A549 (cell line): ENCODE results near the gene JARID2. TPM values are rescaled to one million over a fixed set of nuclear protein-coding genes. Genes with fewer than 3 reads are reported as not detected.

ENCODE experiments used
- ATAC-seq, 2 experiments: fragments of 200-7000 bp in 1 of 2; fragments of >200 bp in 1 of 2; cut with Nextera tagmentation in 1 of 2; cut with Tn5 transposase in 1 of 2; 3 replicates each; pipeline versions ENCODE4 v1.8.0 to v1.9.1; 2018 to 2020; ENCODE audit warnings: mild to moderate bottlenecking in 1 of 2, moderate library complexity in 1 of 2
- CTCF ChIA-PET: fragments of 300-600 bp; sonication (Branson Sonifier 250); formaldehyde crosslinking; extraction: SDS; loops from one replicate; lab custom pipeline; 2021; ENCODE audit warnings: antibody characterized with exemption, inconsistent platforms; lab: Yijun Ruan, JAX
- POLR2A ChIA-PET: fragments of 350-600 bp; formaldehyde crosslinking; extraction: SDS; loops from one replicate; lab custom pipeline; 2021; ENCODE audit warnings: antibody characterized with exemption, inconsistent platforms; lab: Yijun Ruan, JAX
- DNase-seq, 2 experiments: peaks; one replicate each; pipeline versions ENCODE4 v3.0.0 to v3.0.0-alpha.2; 2011 to 2016; ENCODE audit warnings: low read depth in 1 of 2, low spot score in 1 of 2
- FAIRE-seq: peaks from 2 replicates; lab custom pipeline; 2011; peaks lifted over from hg19 to GRCh38; lab: Jason Lieb, UNC
- H3K27ac ChIP-seq, 2 experiments: fragments of >200 bp; sonication (Bioruptor Twin); formaldehyde crosslinking; 3 replicates each; pipeline ENCODE4 v1.5.1; 2016 to 2017
- H3K4me1 ChIP-seq: fragments of >200 bp; sonication (Bioruptor Twin); formaldehyde crosslinking; 3 replicates; pipeline ENCODE4 v1.6.1; 2016
- H3K4me2 ChIP-seq: fragments of >200 bp; sonication (Bioruptor Twin); formaldehyde crosslinking; 3 replicates; pipeline ENCODE4 v1.6.1; 2016
- H3K4me3 ChIP-seq: fragments of >200 bp; sonication (Bioruptor Twin); formaldehyde crosslinking; 3 replicates; pipeline ENCODE4 v1.5.1; 2016
- H3K9me3 ChIP-seq: fragments of >200 bp; sonication (Bioruptor Twin); formaldehyde crosslinking; 3 replicates; pipeline ENCODE4 v1.6.1; 2016
- CEBPB ChIP-seq, 2 experiments: fragments of >200 bp in 1 of 2; sonication (Bioruptor Twin) in 1 of 2; formaldehyde crosslinking in 1 of 2; IDR thresholded peaks; 2 replicates each; pipeline ENCODE4 v1.6.1; 2012 to 2016
- CHD4 ChIP-seq: fragments of 200-600 bp; sonication (generic); IDR thresholded peaks from 2 replicates; pipeline ENCODE4 v1.6.1; 2016; ENCODE audit warnings: antibody characterized with exemption, mild to moderate bottlenecking, borderline replicate concordance
- EP300 ChIP-seq, 2 experiments: fragments of >200 bp; sonication (Bioruptor Twin); formaldehyde crosslinking; IDR thresholded peaks; 2 replicates in 1 of 2; 3 replicates in 1 of 2; pipeline ENCODE4 v1.6.1; 2016 to 2017
- FOSB ChIP-seq: fragments of 250-450 bp; sonication (Bioruptor Pico); IDR thresholded peaks from 2 replicates; pipeline ENCODE4 v1.5.0; 2020; ENCODE audit warnings: mild to moderate bottlenecking, moderate library complexity
- HOXB13 ChIP-seq: fragments of 250-450 bp; sonication (Bioruptor Pico); IDR thresholded peaks from 2 replicates; pipeline ENCODE4 v1.5.0; 2020; ENCODE audit warnings: low read depth, mild to moderate bottlenecking, moderate library complexity
- JUN ChIP-seq, 2 experiments: fragments of >200 bp; sonication (Bioruptor Twin); formaldehyde crosslinking; IDR thresholded peaks; 2 replicates in 1 of 2; 3 replicates in 1 of 2; pipeline ENCODE4 v1.6.1; 2016 to 2017
- JUNB ChIP-seq: fragments of >200 bp; sonication (Bioruptor Twin); formaldehyde crosslinking; IDR thresholded peaks from 2 replicates; pipeline ENCODE4 v1.6.1; 2016
- KDM5A ChIP-seq: fragments of 200-600 bp; sonication (generic); IDR thresholded peaks from 2 replicates; pipeline ENCODE4 v1.6.1; 2016; ENCODE audit warnings: antibody characterized with exemption, mild to moderate bottlenecking
- POLR2A ChIP-seq: IDR thresholded peaks from 2 replicates; pipeline ENCODE4 v1.6.1; 2012; ENCODE audit warnings: mild to moderate bottlenecking, low read length
- RARB ChIP-seq: fragments of 250-450 bp; sonication (Bioruptor Pico); IDR thresholded peaks from 2 replicates; pipeline ENCODE4 v1.8.0; 2021; ENCODE audit warnings: mild to moderate bottlenecking, moderate library complexity
- RCOR1 ChIP-seq: fragments of 150-350 bp; IDR thresholded peaks from 2 replicates; pipeline ENCODE4 v1.6.1; 2014; ENCODE audit warnings: antibody characterized with exemption, low read length, low read depth
- SMC3 ChIP-seq: fragments of >200 bp; sonication (Bioruptor Twin); formaldehyde crosslinking; IDR thresholded peaks from 3 replicates; pipeline ENCODE4 v1.6.1; 2018; ENCODE audit warnings: inconsistent platforms
- ZC3H11A ChIP-seq: fragments of 450-650 bp; IDR thresholded peaks from 2 replicates; pipeline ENCODE4 v1.6.1; 2014; ENCODE audit warnings: antibody characterized with exemption, mild to moderate bottlenecking
- ZNF302 ChIP-seq: fragments of 250-450 bp; sonication (Bioruptor Pico); IDR thresholded peaks from 2 replicates; pipeline ENCODE4 v1.9.0; 2021; ENCODE audit warnings: inconsistent platforms, mild to moderate bottlenecking, moderate library complexity
- ZSCAN20 ChIP-seq: fragments of 250-450 bp; sonication (Bioruptor Pico); IDR thresholded peaks from 2 replicates; pipeline ENCODE4 v1.8.0; 2022; ENCODE audit warnings: mild to moderate bottlenecking, moderate library complexity
- WGBS: methylation state at CpG from one replicate; pipeline ENCODE4 v1.1.6; 2017; ENCODE audit errors: missing lambda C conversion rate; 5-methylcytosine and 5-hydroxymethylcytosine counted together
- polyA plus RNA-seq, 4 experiments: library from polyadenylated mRNA; depleted of rRNA in 3 of 4; stranded (reverse); fragments of >200 nt; fragmentation: RNase III in 1 of 4; extraction: RNeasy Plus Mini Kit Qiagen cat#74134 plus additional on column Dnase treatment in 1 of 4; gene quantifications; 2 replicates in 3 of 4; 3 replicates in 1 of 4; pipeline ENCODE4 v1.2.3, GENCODE V29; 2011 to 2017
- TF ChIP-seq, protein P1 (sequence below): fragments of >200 bp; sonication (Bioruptor Twin); formaldehyde crosslinking; IDR thresholded peaks from 3 replicates; pipeline ENCODE4 v1.5.1; 2016
- TF ChIP-seq, protein P2 (sequence below): fragments of 450-650 bp; IDR thresholded peaks from 2 replicates; pipeline ENCODE4 v1.6.1; 2014; ENCODE audit warnings: antibody characterized with exemption
- TF ChIP-seq, protein P3 (sequence below): fragments of >200 bp; sonication (Bioruptor Twin); formaldehyde crosslinking; IDR thresholded peaks from 3 replicates; pipeline ENCODE4 v1.6.1; 2016
- TF ChIP-seq, protein P4 (sequence below): fragments of 250-450 bp; sonication (Bioruptor Pico); IDR thresholded peaks from 2 replicates; pipeline ENCODE4 v1.5.0; 2020; ENCODE audit warnings: low read depth, mild to moderate bottlenecking, moderate library complexity

JARID2 gene
- polyA plus RNA-seq, 2 of the 4 experiments (the other 2 are of a cell fraction), result 7.8 to 8.3 TPM

DNA sequence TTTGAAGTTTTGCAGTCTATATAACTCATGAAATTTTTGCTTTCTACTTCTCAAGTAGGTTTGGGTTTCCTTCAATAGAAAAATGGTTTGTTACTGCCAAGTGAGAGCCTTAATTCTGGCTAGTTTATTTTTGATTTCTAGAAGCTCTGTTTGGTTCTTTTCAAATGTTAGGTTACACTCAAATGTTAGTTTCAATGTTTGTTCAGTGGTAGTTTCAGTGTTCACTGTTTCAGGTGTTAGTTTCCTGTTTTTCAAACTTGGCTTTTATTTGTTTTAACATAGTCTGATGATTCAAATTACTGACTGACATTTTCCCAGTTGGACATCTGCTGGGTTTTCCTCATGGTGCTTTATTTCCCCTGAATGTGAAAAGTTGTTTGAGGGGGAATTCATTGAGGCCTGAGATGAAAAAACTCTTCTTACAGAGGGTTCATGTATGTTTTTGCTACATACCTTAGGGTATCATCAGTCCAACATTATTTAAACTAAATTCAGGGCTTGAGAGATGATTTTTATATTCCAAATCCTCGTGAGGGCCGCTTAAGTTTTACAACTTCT lies 189.0 kb downstream of the JARID2 start:
- Histone ChIP-seq H3K4me1 (peaks cover 24% of the 10 kb centered on the region; the same call in 2 of the 3 replicates), H3K9me3 (peaks cover 8% of the 10 kb centered on the region; the same call in 1 of the 3 replicates), H3K4me3 (no peak overlapping the region), H3K4me2 (no peak overlapping the region), H3K27ac (no peak overlapping the region)
- no peak for DNase-seq
- POLR2A ChIA-PET, result no interaction called here
- ATAC-seq, result no peak
- no peak for FAIRE-seq
- CTCF ChIA-PET, result no interaction called here
- 98% methylated on average over 2 of the region's 2 CpGs for WGBS
- no peak for TF ChIP-seq FOSB (CRISPR knock-in tag)

DNA sequence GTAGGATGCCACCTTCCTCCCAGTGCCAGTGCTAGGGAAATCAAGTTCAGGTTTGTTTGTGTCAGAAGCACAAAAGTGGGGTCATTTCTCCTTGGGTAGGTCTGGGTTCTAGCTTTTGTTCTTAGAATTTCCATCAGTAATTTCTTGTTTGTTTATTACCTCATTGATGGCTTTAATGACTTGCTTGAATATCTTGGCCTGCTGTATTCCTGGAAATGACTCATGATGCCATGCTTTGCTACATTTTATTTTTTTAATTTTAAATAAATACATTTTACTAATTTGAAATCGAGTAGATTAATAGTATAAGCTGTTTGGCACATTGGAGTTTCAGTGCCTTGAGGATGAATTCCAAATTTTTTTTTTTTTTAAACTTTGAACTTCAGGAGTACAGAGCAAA lies 189.6 kb downstream of the JARID2 start:
- H3K27ac ChIP-seq, result no peak overlapping the region
- FAIRE-seq (no peak), DNase-seq (no peak), ATAC-seq (no peak)
- TF ChIP-seq, protein P1, sequence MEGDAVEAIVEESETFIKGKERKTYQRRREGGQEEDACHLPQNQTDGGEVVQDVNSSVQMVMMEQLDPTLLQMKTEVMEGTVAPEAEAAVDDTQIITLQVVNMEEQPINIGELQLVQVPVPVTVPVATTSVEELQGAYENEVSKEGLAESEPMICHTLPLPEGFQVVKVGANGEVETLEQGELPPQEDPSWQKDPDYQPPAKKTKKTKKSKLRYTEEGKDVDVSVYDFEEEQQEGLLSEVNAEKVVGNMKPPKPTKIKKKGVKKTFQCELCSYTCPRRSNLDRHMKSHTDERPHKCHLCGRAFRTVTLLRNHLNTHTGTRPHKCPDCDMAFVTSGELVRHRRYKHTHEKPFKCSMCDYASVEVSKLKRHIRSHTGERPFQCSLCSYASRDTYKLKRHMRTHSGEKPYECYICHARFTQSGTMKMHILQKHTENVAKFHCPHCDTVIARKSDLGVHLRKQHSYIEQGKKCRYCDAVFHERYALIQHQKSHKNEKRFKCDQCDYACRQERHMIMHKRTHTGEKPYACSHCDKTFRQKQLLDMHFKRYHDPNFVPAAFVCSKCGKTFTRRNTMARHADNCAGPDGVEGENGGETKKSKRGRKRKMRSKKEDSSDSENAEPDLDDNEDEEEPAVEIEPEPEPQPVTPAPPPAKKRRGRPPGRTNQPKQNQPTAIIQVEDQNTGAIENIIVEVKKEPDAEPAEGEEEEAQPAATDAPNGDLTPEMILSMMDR, result no peak
- H3K9me3 ChIP-seq, result peaks cover 8% of the 10 kb centered on the region; the same call in 1 of the 3 replicates
- peaks cover 21% of the 10 kb centered on the region; the same call in 2 of the 3 replicates for H3K4me1 ChIP-seq
- no peak overlapping the region for H3K4me2 ChIP-seq
- WGBS, result 50% methylated on average over 1 of the region's 1 CpG
- ChIA-PET POLR2A (no interaction called here), CTCF (no interaction called here)
- no peak overlapping the region for H3K4me3 ChIP-seq

DNA sequence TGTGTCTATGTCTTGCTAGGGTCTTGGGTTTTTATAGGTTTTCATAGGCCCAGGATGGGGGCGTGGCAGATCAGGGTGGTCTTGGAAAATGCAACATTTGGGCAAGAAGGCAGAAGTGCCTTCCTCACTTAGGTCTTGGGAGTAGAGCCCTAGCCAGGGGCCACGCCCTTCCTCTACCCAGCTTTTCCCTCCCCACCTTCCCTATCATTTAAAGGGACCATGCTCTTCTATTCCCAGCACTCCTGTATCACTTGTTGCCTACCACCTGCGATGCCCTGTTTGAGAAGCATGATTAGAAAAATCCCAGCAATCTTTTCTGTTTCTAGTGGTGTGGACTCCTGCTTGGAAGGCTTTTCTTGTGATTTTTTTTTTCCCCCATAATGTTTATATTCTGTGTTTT lies 190.6 kb downstream of the JARID2 start:
- ChIA-PET CTCF (no interaction called here), POLR2A (no interaction called here)
- Histone ChIP-seq H3K4me2 (no peak overlapping the region), H3K4me3 (no peak overlapping the region), H3K27ac (no peak overlapping the region), H3K4me1 (peaks cover 18% of the 10 kb centered on the region; the same call in 2 of the 3 replicates), H3K9me3 (peaks cover 8% of the 10 kb centered on the region; the same call in 1 of the 3 replicates)
- no peak for TF ChIP-seq ZSCAN20
- TF ChIP-seq, protein P2, sequence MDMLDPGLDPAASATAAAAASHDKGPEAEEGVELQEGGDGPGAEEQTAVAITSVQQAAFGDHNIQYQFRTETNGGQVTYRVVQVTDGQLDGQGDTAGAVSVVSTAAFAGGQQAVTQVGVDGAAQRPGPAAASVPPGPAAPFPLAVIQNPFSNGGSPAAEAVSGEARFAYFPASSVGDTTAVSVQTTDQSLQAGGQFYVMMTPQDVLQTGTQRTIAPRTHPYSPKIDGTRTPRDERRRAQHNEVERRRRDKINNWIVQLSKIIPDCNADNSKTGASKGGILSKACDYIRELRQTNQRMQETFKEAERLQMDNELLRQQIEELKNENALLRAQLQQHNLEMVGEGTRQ, result no peak
- no peak for TF ChIP-seq CHD4
- TF ChIP-seq, protein P3, sequence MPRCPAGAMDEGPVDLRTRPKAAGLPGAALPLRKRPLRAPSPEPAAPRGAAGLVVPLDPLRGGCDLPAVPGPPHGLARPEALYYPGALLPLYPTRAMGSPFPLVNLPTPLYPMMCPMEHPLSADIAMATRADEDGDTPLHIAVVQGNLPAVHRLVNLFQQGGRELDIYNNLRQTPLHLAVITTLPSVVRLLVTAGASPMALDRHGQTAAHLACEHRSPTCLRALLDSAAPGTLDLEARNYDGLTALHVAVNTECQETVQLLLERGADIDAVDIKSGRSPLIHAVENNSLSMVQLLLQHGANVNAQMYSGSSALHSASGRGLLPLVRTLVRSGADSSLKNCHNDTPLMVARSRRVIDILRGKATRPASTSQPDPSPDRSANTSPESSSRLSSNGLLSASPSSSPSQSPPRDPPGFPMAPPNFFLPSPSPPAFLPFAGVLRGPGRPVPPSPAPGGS, result no peak
- TF ChIP-seq KDM5A, result no peak
- no peak for TF ChIP-seq RARB
- no peak for TF ChIP-seq EP300 (IDR thresholded peaks at IDR 0.05)
- TF ChIP-seq RCOR1, result no peak
- TF ChIP-seq CEBPB (IDR thresholded peaks at IDR 0.05), result no peak
- no peak for TF ChIP-seq POLR2A
- no peak for TF ChIP-seq SMC3
- no peak for TF ChIP-seq ZNF302 (CRISPR knock-in tag)
- TF ChIP-seq JUNB, result no peak
- TF ChIP-seq HOXB13, result no peak
- TF ChIP-seq ZC3H11A, result no peak
- TF ChIP-seq, protein P4, sequence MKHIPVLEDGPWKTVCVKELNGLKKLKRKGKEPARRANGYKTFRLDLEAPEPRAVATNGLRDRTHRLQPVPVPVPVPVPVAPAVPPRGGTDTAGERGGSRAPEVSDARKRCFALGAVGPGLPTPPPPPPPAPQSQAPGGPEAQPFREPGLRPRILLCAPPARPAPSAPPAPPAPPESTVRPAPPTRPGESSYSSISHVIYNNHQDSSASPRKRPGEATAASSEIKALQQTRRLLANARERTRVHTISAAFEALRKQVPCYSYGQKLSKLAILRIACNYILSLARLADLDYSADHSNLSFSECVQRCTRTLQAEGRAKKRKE (CRISPR knock-in tag), result no peak
- no peak for TF ChIP-seq JUN (IDR thresholded peaks at IDR 0.05)
- FAIRE-seq, result no peak
- no peak for DNase-seq
- no peak for ATAC-seq
- WGBS, result 86% methylated on average over 3 of the region's 3 CpGs
